Keratinocyte (primary cell): ENCODE measurements around the gene NOL11. TPM values are rescaled to one million over a fixed set of nuclear protein-coding genes. Genes with fewer than 3 reads are reported as not detected.

Experiments
- DNase-seq: peaks from one replicate; pipeline ENCODE4 v3.0.0-alpha.2; 2011; ENCODE audit warnings: low read depth, missing footprints, low spot score
- FAIRE-seq: peaks from 2 replicates; lab custom pipeline; 2011; peaks lifted over from hg19 to GRCh38; lab: Jason Lieb, UNC
- H2AFZ ChIP-seq: 2 replicates; pipeline ENCODE4 v1.6.0; 2012; ENCODE audit warnings: low read length, control low read depth, inconsistent platforms; ENCODE audit not compliant: control insufficient read depth
- H3K27ac ChIP-seq: 2 replicates; pipeline ENCODE4 v1.5.1; 2011; ENCODE audit warnings: low read length; ENCODE audit not compliant: control insufficient read depth, insufficient read depth
- H3K27me3 ChIP-seq: 3 replicates; pipeline ENCODE4 v1.6.0; 2011; ENCODE audit warnings: low read length; ENCODE audit not compliant: control insufficient read depth, insufficient read depth; ENCODE audit errors: extremely low read depth
- H3K36me3 ChIP-seq, 2 experiments: 2 replicates in 1 of 2; 3 replicates in 1 of 2; pipeline ENCODE4 v1.5.1; 2011; ENCODE audit warnings: low read length in 2 of 2, mild to moderate bottlenecking in 1 of 2; ENCODE audit not compliant: control insufficient read depth in 2 of 2, insufficient read depth in 2 of 2; ENCODE audit errors: extremely low read depth in 1 of 2
- H3K4me1 ChIP-seq: 3 replicates; pipeline ENCODE4 v1.5.1; 2011; ENCODE audit warnings: low read length; ENCODE audit not compliant: control insufficient read depth, insufficient read depth; ENCODE audit errors: extremely low read depth
- H3K4me2 ChIP-seq: 3 replicates; pipeline ENCODE4 v1.6.0; 2011; ENCODE audit warnings: low read depth, low read length; ENCODE audit not compliant: control insufficient read depth, insufficient read depth; ENCODE audit errors: extremely low read depth
- H3K4me3 ChIP-seq, 3 experiments: fragments of 200-600 bp in 1 of 3; sonication (generic) in 1 of 3; 2 replicates in 2 of 3; 3 replicates in 1 of 3; pipeline ENCODE4 v1.5.1; 2011 to 2016; ENCODE audit warnings: low read length in 3 of 3, mild to moderate bottlenecking in 3 of 3, control low read depth in 2 of 3, inconsistent platforms in 1 of 3, low read depth in 1 of 3, mixed read lengths in 1 of 3, mixed run types in 1 of 3, moderate library complexity in 1 of 3; ENCODE audit not compliant: control insufficient read depth in 2 of 3, insufficient read depth in 2 of 3; ENCODE audit errors: extremely low read depth in 1 of 3
- H3K79me2 ChIP-seq: 2 replicates; pipeline ENCODE4 v1.6.0; 2012; ENCODE audit warnings: low read length; ENCODE audit not compliant: control insufficient read depth, insufficient read depth
- H3K9ac ChIP-seq: 3 replicates; pipeline ENCODE4 v1.6.0; 2011; ENCODE audit warnings: low read length; ENCODE audit not compliant: control insufficient read depth, insufficient read depth; ENCODE audit errors: extremely low read depth
- H3K9me1 ChIP-seq: 3 replicates; pipeline ENCODE4 v1.6.0; 2011; ENCODE audit warnings: low read length; ENCODE audit not compliant: control insufficient read depth, insufficient read depth; ENCODE audit errors: extremely low read depth
- H3K9me3 ChIP-seq: 2 replicates; pipeline ENCODE4 v1.5.1; 2012; ENCODE audit warnings: low read depth, low read length; ENCODE audit not compliant: control insufficient read depth
- H4K20me1 ChIP-seq: 3 replicates; pipeline ENCODE4 v1.6.0; 2011; ENCODE audit warnings: low read length; ENCODE audit not compliant: control insufficient read depth, insufficient read depth; ENCODE audit errors: extremely low read depth
- EZH2 ChIP-seq: IDR thresholded peaks from one replicate; pipeline ENCODE4 v1.6.1; 2012; ENCODE audit warnings: inconsistent platforms, mild to moderate bottlenecking, low read length, moderate library complexity
- dilution Hi-C: fragments of 300-500 bp; cut with MboI; formaldehyde crosslinking; loops from one replicate; pipeline ENCODE4 v1.7.0; 2020; ENCODE audit warnings: low sequenced_read_pairs; ENCODE audit not compliant: extremely low pct_ligation_motif_present
- polyA plus RNA-seq, 5 experiments: library from polyadenylated mRNA; depleted of rRNA in 3 of 5; stranded (reverse) in 3 of 5; stranded (forward) in 1 of 5; unstranded in 1 of 5; fragments of >200 nt; gene quantifications; 1 replicate in 1 of 5; 2 replicates in 3 of 5; 3 replicates in 1 of 5; pipeline versions ENCODE4 v1.2.1 to v1.2.3, GENCODE V29; 2011 to 2012; ENCODE audit warnings: missing spikeins in 2 of 5, low read depth in 1 of 5, low replicate concordance in 1 of 5
- TF ChIP-seq, protein P1 (sequence below), 3 experiments: IDR thresholded peaks in 1 of 3; conservative IDR thresholded peaks in 1 of 3; optimal IDR thresholded peaks in 1 of 3; 2 replicates in 2 of 3; 3 replicates in 1 of 3; pipeline versions ENCODE3 to v1.5.1; 2011; ENCODE audit warnings: low read length in 3 of 3, mild to moderate bottlenecking in 3 of 3, moderate library complexity in 2 of 3, control low read depth in 1 of 3, inconsistent platforms in 1 of 3; ENCODE audit not compliant: insufficient read depth in 2 of 3; ENCODE audit errors: extremely low read depth in 1 of 3

NOL11 gene
- polyA plus RNA-seq, 1 donor (not counting 4 experiments of a cell fraction or from before 2014, with no cell fraction given) = 63.0 TPM

DNA sequence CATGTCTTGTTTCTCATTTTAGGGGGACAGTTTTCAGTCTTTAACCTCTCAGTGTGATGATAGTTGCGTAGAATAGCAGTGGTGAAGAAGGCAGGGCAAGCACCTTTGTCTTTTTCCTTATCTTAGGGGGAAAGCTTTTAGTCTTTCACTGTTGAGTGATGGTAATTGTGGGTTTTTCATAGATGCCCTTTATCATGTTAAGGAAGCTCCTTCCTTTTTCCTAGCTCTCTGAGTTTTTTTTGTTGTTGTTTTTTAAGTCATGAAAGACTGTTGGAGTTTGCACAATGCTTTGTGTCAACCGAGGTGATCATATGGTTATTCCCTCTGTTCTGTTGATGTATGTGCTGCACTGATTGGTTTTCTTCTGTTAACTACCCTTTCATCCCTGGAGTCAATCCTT, 15.7 kb downstream of the NOL11 start:
- DNase-seq (no peak), FAIRE-seq (no peak)
- H3K27me3 ChIP-seq = no peaks in the 10 kb centered on the region
- no peaks in the 10 kb centered on the region for H3K9me3 ChIP-seq
- H4K20me1 ChIP-seq = no peaks in the 10 kb centered on the region
- H3K4me1 ChIP-seq = no peaks in the 10 kb centered on the region
- H3K79me2 ChIP-seq = peaks cover 22% of the 10 kb centered on the region
- TF ChIP-seq, protein P1, sequence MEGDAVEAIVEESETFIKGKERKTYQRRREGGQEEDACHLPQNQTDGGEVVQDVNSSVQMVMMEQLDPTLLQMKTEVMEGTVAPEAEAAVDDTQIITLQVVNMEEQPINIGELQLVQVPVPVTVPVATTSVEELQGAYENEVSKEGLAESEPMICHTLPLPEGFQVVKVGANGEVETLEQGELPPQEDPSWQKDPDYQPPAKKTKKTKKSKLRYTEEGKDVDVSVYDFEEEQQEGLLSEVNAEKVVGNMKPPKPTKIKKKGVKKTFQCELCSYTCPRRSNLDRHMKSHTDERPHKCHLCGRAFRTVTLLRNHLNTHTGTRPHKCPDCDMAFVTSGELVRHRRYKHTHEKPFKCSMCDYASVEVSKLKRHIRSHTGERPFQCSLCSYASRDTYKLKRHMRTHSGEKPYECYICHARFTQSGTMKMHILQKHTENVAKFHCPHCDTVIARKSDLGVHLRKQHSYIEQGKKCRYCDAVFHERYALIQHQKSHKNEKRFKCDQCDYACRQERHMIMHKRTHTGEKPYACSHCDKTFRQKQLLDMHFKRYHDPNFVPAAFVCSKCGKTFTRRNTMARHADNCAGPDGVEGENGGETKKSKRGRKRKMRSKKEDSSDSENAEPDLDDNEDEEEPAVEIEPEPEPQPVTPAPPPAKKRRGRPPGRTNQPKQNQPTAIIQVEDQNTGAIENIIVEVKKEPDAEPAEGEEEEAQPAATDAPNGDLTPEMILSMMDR (optimal IDR thresholded peaks at IDR 0.05 in 1 of 3, IDR thresholded peaks at IDR 0.05 in 1 of 3, conservative IDR thresholded peaks at IDR 0.05 in 1 of 3; ENCODE audit: extremely low read depth in 1 of 3, insufficient read depth in 2 of 3, low read length in 3 of 3) = no peak
- TF ChIP-seq EZH2 = no peak
- dilution Hi-C loops = no loop called here
- H3K4me2 ChIP-seq = no peak overlapping the region
- peaks cover 13 to 35% of the 10 kb centered on the region in 2 experiments for H3K36me3 ChIP-seq
- H3K27ac ChIP-seq = no peak overlapping the region
- no peak overlapping the region for H3K9ac ChIP-seq
- no peak overlapping the region for H2AFZ ChIP-seq
- no peak overlapping the region for H3K4me3 ChIP-seq
- H3K9me1 ChIP-seq = no peaks in the 10 kb centered on the region

DNA sequence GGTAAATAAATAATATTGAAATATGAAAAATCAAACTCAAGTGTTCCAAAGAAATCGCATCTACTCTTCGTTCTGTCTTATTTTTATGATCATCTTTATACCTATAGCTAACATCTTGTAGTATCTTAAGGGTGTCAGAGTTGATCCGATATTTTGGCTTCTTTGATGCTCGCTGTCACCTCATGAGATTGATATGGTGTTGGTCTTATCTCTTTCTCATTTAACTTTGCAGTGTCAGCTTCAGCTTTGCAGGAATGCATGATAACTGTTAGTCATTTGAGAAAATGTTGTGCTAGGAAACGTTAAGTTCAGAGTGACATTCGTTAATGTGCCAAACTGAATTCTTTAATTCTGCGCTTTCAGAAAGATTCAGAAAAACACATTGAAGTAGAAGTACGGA, 19.4 kb downstream of the NOL11 start:
- FAIRE-seq (no peak), DNase-seq (no peak)
- Histone ChIP-seq H3K27ac (no peak overlapping the region), H3K79me2 (peaks cover 8% of the 10 kb centered on the region), H3K9me1 (no peaks in the 10 kb centered on the region), H3K4me2 (no peak overlapping the region), H2AFZ (no peak overlapping the region), H3K4me1 (no peaks in the 10 kb centered on the region), H4K20me1 (no peaks in the 10 kb centered on the region), H3K27me3 (no peaks in the 10 kb centered on the region), H3K9ac (no peak overlapping the region), H3K36me3 (peaks cover 17 to 22% of the 10 kb centered on the region in 2 experiments), H3K9me3 (no peaks in the 10 kb centered on the region), H3K4me3 (no peak overlapping the region)
- TF ChIP-seq EZH2 = no peak
- TF ChIP-seq, protein P1 (optimal IDR thresholded peaks at IDR 0.05 in 1 of 3, IDR thresholded peaks at IDR 0.05 in 1 of 3, conservative IDR thresholded peaks at IDR 0.05 in 1 of 3; ENCODE audit: extremely low read depth in 1 of 3, insufficient read depth in 2 of 3, low read length in 3 of 3) = no peak
- dilution Hi-C loops = no loop called here
